Right lobe of liver (tissue), 4 donors: ENCODE measurements around the gene PCDHB12.
"Not testable (repeated sequence)": the region's sequence is repeated elsewhere in the genome, so short reads cannot be mapped to it uniquely, and the experiment has no call there.

Experiments
- CTCF ChIP-seq, 4 donors: fragments of 200-600 bp in 3 of 4; fragments of 450-650 bp in 1 of 4; IDR thresholded peaks; one replicate each; pipeline versions ENCODE4 v1.5.1 to v1.8.0; 2016 to 2022; ENCODE audit warnings: antibody characterized with exemption in 4 of 4, mild to moderate bottlenecking in 2 of 4
- POLR2A ChIP-seq: fragments of 450-650 bp; IDR thresholded peaks from one replicate; pipeline ENCODE4 v1.6.1; 2017; ENCODE audit warnings: antibody characterized with exemption, mild to moderate bottlenecking
- donor health status: DM: no; HTN: no; CAD: no.
- donor health status: DM: no; HTN: no; CAD: no.
- donor health status: DM: no; HTN: yes; CAD: no.

GRCh38 chr5:141177577-141178191, 30.8 kb upstream of the PCDHB12 start, which contains the start of gene PCDHB8:
- not testable (repeated sequence) for TF ChIP-seq POLR2A; CTCF (IDR thresholded peaks at IDR 0.05)
